Large intestine (tissue), 3 donors: ENCODE data around the gene RPA1. TPM values are rescaled to one million over a fixed set of nuclear protein-coding genes. Genes with fewer than 3 reads are reported as not detected.

Experiments
- DNase-seq, 2 donors: peaks; one replicate each; pipeline versions ENCODE4 v3.0.0 to v3.0.0-alpha.2; 2013
- H3K27ac ChIP-seq: one replicate; pipeline ENCODE4 v1.5.1; 2013; ENCODE audit warnings: low read length
- H3K27me3 ChIP-seq: 2 replicates; pipeline ENCODE4 v1.6.1; 2013; ENCODE audit warnings: low read length; ENCODE audit not compliant: control insufficient read depth, insufficient read depth
- H3K36me3 ChIP-seq: 2 replicates; pipeline ENCODE4 v1.6.1; 2013; ENCODE audit warnings: low read length; ENCODE audit not compliant: control insufficient read depth, insufficient read depth
- H3K4me1 ChIP-seq: one replicate; pipeline ENCODE4 v1.6.1; 2013; ENCODE audit warnings: low read length; ENCODE audit not compliant: control insufficient read depth, insufficient read depth
- H3K4me3 ChIP-seq: one replicate; pipeline ENCODE4 v1.5.1; 2013; ENCODE audit warnings: low read length
- H3K9me3 ChIP-seq: one replicate; pipeline ENCODE4 v1.6.1; 2013; ENCODE audit warnings: mild to moderate bottlenecking, low read depth, low read length, moderate library complexity; ENCODE audit not compliant: control insufficient read depth
- WGBS: methylation state at CpG from one replicate; pipeline ENCODE4 v1.1.5; 2013; ENCODE audit warnings: low lambda C conversion rate; ENCODE audit not compliant: insufficient coverage; 5-methylcytosine and 5-hydroxymethylcytosine counted together
- polyA plus RNA-seq: library from polyadenylated mRNA; unstranded; fragments of 120-200 nt; gene quantifications from one replicate; pipeline ENCODE4 v1.2.1, GENCODE V29; 2013

Gene RPA1
- polyA plus RNA-seq, 1 donor: 64.4 TPM

- Histone ChIP-seq H3K4me3 (no peak overlapping the region), H3K4me1 (peaks cover 4% of the 10 kb centered on the region), H3K27ac (no peak overlapping the region), H3K36me3 (no peaks in the 10 kb centered on the region), H3K27me3 (peaks cover 4% of the 10 kb centered on the region), H3K9me3 (peaks cover 3% of the 10 kb centered on the region)
- no peak for DNase-seq
- WGBS: no CpG with 5 or more reads among the region's 17 CpGs
Measured at GRCh38 chr17:1934901-1935300, 105.1 kb downstream of the RPA1 start.

GRCh38 chr17:1936766-1937165 is 107.0 kb downstream of the RPA1 start:
- no peaks in the 10 kb centered on the region for H3K36me3 ChIP-seq
- no peak for DNase-seq
- no CpG with 5 or more reads among the region's 28 CpGs for WGBS
- peaks cover 12% of the 10 kb centered on the region for H3K4me1 ChIP-seq
- H3K9me3 ChIP-seq: peaks cover 3% of the 10 kb centered on the region
- peaks cover 4% of the 10 kb centered on the region for H3K27me3 ChIP-seq
- H3K27ac ChIP-seq: no peak overlapping the region
- H3K4me3 ChIP-seq: no peak overlapping the region

- peaks cover 7% of the 10 kb centered on the region for H3K4me1 ChIP-seq
- no peaks in the 10 kb centered on the region for H3K36me3 ChIP-seq
- no peaks in the 10 kb centered on the region for H3K27me3 ChIP-seq
- WGBS: no CpG with 5 or more reads among the region's 25 CpGs
- no peak for DNase-seq
- peaks cover 3% of the 10 kb centered on the region for H3K9me3 ChIP-seq
- no peak overlapping the region for H3K4me3 ChIP-seq
- H3K27ac ChIP-seq: no peak overlapping the region
Measured at GRCh38 chr17:1937461-1937860, 107.7 kb downstream of the RPA1 start.

GRCh38 chr17:1939981-1940809 is 110.4 kb downstream of the RPA1 start:
- no peak for DNase-seq

GRCh38 chr17:1940810-1941185 is 111.0 kb downstream of the RPA1 start:
- H3K4me1 ChIP-seq: peaks cover 7% of the 10 kb centered on the region
- no CpG with 5 or more reads among the region's 10 CpGs for WGBS
- H3K4me3 ChIP-seq: no peak overlapping the region
- H3K9me3 ChIP-seq: peaks cover 3% of the 10 kb centered on the region
- no peaks in the 10 kb centered on the region for H3K27me3 ChIP-seq
- H3K36me3 ChIP-seq: no peaks in the 10 kb centered on the region
- no peak overlapping the region for H3K27ac ChIP-seq
- DNase-seq: no peak

More at GRCh38 chr17:1939981-1940809, 110.4 kb downstream of the RPA1 start:
- Histone ChIP-seq H3K27me3 (no peaks in the 10 kb centered on the region), H3K36me3 (no peaks in the 10 kb centered on the region), H3K4me3 (no peak overlapping the region), H3K4me1 (peaks cover 7% of the 10 kb centered on the region), H3K9me3 (peaks cover 3% of the 10 kb centered on the region), H3K27ac (no peak overlapping the region)
- no CpG with 5 or more reads among the region's 27 CpGs for WGBS

- peaks cover 3% of the 10 kb centered on the region for H3K9me3 ChIP-seq
- peaks cover 7% of the 10 kb centered on the region for H3K4me1 ChIP-seq
- no peak overlapping the region for H3K27ac ChIP-seq
- no peaks in the 10 kb centered on the region for H3K36me3 ChIP-seq
- H3K27me3 ChIP-seq: no peaks in the 10 kb centered on the region
- no peak for DNase-seq
- WGBS: no CpG with 5 or more reads among the region's 23 CpGs
- H3K4me3 ChIP-seq: no peak overlapping the region
Measured at GRCh38 chr17:1941272-1942065, 111.7 kb downstream of the RPA1 start.

GRCh38 chr17:1942066-1942365 is 112.2 kb downstream of the RPA1 start:
- no peak overlapping the region for H3K27ac ChIP-seq
- no peak overlapping the region for H3K4me3 ChIP-seq
- peaks cover 3% of the 10 kb centered on the region for H3K9me3 ChIP-seq
- no peak for DNase-seq
- no peaks in the 10 kb centered on the region for H3K36me3 ChIP-seq
- no peaks in the 10 kb centered on the region for H3K27me3 ChIP-seq
- peaks cover 9% of the 10 kb centered on the region for H3K4me1 ChIP-seq
- WGBS: no CpG with 5 or more reads among the region's 7 CpGs

GRCh38 chr17:1942666-1943435 is 113.0 kb downstream of the RPA1 start:
- no peak for DNase-seq
- no CpG with 5 or more reads among the region's 21 CpGs for WGBS
- Histone ChIP-seq H3K27me3 (no peaks in the 10 kb centered on the region), H3K4me3 (no peak overlapping the region), H3K4me1 (peaks cover 17% of the 10 kb centered on the region), H3K27ac (no peak overlapping the region), H3K9me3 (peaks cover 3% of the 10 kb centered on the region), H3K36me3 (no peaks in the 10 kb centered on the region)

- Histone ChIP-seq H3K4me1 (peaks cover 22% of the 10 kb centered on the region), H3K9me3 (peaks cover 3% of the 10 kb centered on the region), H3K36me3 (no peaks in the 10 kb centered on the region), H3K27me3 (no peaks in the 10 kb centered on the region), H3K27ac (no peak overlapping the region), H3K4me3 (no peak overlapping the region)
- DNase-seq: no peak
- no CpG with 5 or more reads among the region's 11 CpGs for whole genome bisulfite sequencing
Measured at GRCh38 chr17:1943436-1943831, 113.6 kb downstream of the RPA1 start.

GRCh38 chr17:1945621-1946020 is 115.8 kb downstream of the RPA1 start:
- Histone ChIP-seq H3K9me3 (no peaks in the 10 kb centered on the region), H3K36me3 (no peaks in the 10 kb centered on the region), H3K4me1 (peaks cover 17% of the 10 kb centered on the region), H3K27me3 (no peaks in the 10 kb centered on the region), H3K27ac (no peak overlapping the region), H3K4me3 (no peak overlapping the region)
- no CpG with 5 or more reads among the region's 12 CpGs for WGBS
- DNase-seq: no peak
